GM11168 (cell line): Measurements from ENCODE around the gene MAN2A1.

ENCODE experiments used
- in situ Hi-C: fragments of 300-500 bp; cut with MboI; formaldehyde crosslinking; loops from one replicate; pipeline ENCODE4 v1.12.0; 2022; ENCODE audit warnings: low sequenced_read_pairs; ENCODE audit not compliant: unreplicated experiment

The MAN2A1 gene

GRCh38 chr5:109792613-109793012, 102.9 kb downstream of the MAN2A1 start:
- in situ Hi-C loops = no loop called here

GRCh38 chr5:109803854-109804253, 114.1 kb downstream of the MAN2A1 start:
- in situ Hi-C loops = no loop called here

GRCh38 chr5:109805472-109805871, 115.7 kb downstream of the MAN2A1 start:
- in situ Hi-C loops = no loop called here

GRCh38 chr5:109805883-109806282, 116.2 kb downstream of the MAN2A1 start:
- in situ Hi-C loops = no loop called here

DNA sequence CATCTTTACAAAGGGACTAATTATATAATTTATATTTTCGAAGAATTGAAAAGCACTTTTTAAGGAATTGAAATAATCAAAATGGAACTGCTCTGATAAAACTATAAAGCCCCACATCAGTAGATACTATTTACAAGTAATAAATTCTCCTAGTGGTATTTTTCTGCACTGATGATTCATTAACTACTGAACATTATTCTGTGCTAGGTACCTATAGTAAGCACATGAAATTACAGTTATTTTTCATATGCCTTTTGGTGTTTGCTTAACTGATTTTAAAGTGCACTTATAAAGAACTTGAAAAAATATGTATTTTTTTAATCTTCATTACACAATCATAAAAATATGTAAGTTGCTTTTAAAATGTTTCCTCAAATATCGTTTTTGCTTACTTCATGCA, 123.0 kb downstream of the MAN2A1 start:
- in situ Hi-C loops = no loop called here

DNA sequence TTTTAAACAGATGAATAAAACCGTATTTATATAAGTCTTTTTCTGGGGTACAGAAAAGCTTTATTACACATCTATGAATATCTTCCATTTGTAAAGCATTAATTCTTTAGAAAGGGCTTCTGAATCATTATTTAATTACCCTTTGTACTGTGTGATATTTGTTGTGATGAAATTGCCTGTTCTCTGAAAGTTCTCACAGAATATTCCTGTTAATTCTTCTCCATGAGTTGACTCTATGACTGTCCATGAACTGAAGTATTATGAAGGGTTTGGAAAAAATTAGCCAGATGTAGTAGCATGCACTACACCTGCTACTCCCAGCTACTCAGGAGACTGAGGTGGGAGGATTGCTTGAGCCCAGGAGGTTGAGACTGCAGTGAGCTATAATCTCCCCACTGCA, 127.0 kb downstream of the MAN2A1 start:
- in situ Hi-C loops = no loop called here

DNA sequence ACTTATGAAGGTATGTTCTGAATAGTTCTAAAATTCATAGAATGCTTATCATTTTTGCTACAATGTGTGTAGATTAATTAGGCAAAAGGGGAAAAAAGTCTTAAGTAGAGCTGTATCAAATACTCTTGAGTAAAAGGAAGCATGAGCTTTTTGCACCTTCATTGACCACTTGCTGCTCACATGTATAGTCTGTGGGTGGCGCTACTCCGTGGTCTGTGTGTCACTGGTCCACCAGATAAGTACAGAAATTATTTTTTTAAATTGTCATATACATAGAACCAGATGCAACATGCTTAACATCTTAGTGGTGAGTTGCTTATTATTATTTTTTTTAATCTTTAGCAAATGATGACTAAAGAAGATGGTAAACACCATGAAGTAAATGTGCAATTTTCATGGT, 130.2 kb downstream of the MAN2A1 start:
- in situ Hi-C loops = no loop called here

- in situ Hi-C loops = no loop called here
Measured at GRCh38 chr5:109823597-109823996, 133.9 kb downstream of the MAN2A1 start.

DNA sequence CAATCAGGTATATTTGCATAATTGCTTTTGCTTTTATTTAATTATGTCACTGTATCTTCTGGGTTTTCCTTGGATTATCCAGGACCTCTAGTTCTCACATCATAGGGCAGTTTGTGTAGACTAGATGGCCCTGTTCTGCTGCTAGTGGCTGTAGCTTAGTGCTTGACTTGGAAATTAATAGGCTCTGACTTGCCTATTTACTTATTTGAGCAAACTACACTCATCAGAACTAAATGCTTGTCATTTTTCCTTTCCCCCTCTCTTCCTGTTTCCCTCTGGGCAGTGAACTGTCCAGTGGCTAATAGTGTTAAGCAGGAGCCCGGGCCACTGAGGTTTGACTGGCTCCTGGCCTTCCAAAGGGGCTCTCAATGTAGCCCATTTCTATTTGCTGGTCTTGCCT, 135.7 kb downstream of the MAN2A1 start:
- in situ Hi-C loops = no loop called here

- in situ Hi-C loops = no loop called here
Measured at GRCh38 chr5:109826426-109826825, 136.7 kb downstream of the MAN2A1 start.

GRCh38 chr5:109829331-109829730, 139.6 kb downstream of the MAN2A1 start:
- in situ Hi-C loops = no loop called here

GRCh38 chr5:109830955-109831502, 141.3 kb downstream of the MAN2A1 start:
- in situ Hi-C loops = loop anchor here (10.0 kb wide), 1 partner anchor 76 kb away; no protein-coding TSS in a partner anchor

DNA sequence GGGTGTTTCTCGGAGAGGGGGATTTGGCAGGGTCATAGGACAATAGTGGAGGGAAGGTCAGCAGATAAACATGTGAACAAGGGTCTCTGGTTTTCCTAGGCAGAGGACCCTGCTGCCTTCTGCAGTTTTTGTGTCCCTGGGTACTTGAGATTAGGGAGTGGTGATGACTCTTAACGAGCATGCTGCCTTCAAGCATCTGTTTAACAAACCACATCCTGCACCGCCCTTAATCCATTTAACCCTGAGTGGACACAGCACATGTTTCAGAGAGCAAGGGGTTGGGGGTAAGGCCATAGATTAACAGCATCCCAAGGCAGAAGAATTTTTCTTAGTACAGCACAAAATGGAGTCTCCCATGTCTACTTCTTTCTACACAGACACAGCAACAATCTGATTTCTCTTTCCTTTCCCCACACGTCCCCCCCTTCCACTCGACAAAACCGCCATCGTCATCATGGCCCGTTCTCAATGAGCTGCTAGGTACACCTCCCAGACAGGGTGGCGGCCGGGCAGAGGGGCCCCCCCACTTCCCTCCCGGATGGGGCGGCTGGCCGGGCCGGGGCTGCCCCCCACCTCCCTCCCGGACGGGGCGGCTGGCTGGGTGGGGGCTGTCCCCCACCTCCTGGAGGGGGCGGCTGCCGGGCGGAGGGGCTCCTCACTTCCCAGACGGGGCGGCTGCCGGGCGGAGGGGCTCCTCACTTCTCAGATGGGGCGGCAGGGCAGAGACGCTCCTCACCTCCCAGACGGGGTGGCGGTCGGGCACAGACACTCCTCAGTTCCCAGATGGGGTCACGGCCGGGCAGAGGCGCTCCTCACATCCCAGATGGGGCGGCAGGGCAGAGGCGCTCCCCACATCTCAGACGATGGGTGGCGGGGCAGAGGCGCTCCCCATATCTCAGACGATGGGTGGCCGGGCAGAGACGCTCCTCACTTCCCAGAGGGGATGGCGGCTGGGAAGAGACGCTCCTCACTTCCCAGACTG, 142.8 kb downstream of the MAN2A1 start:
- in situ Hi-C loops = loop anchor here (10.0 kb wide), 1 partner anchor 78 kb away; no protein-coding TSS in a partner anchor

DNA sequence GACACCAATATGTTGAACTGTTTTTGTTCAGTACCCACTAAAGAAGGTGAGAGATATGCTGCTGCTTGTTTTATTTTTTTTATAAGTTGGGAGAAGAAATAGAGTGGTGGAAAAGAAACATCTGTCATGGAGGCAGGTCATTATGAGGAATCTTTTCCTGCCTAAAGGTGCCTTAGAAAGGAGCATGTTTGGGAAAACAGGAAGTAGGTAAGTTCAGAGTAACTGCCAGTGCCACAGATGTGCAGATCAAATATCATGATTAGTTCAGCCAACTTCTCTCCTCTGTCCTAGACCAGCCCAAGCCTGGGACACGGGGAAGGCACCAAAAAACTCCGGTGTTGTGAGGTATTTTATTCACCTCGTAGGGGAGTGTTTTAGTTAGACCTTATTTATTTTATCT, 144.2 kb downstream of the MAN2A1 start:
- in situ Hi-C loops = loop anchor here (10.0 kb wide), 1 partner anchor 79 kb away; no protein-coding TSS in a partner anchor

DNA sequence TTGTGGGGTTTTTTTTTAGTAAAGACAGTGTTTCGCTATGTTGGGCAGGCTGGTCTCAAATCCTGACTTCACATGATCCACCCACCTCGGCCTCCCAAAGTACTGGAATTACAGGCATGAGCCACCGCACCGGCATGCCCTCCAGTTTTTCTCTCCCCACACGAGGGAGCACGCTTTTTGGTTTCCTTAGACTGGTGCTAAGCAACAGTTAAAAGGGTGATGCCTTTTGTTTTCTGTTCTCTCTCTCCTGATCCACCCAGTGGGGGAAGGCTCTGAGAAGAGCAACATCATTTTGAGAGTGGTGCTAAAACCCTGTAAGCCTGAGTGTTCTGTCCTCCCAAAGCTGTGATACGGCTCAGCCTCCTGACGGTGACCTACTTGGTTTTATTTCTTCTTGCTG, 146.6 kb downstream of the MAN2A1 start:
- in situ Hi-C loops = loop anchor here (10.0 kb wide), 1 partner anchor 81 kb away; no protein-coding TSS in a partner anchor

GRCh38 chr5:109837231-109837861, 147.6 kb downstream of the MAN2A1 start:
- in situ Hi-C loops = loop anchor here (10.0 kb wide), 1 partner anchor 83 kb away; no protein-coding TSS in a partner anchor

- in situ Hi-C loops = loop anchor here (10.0 kb wide), 1 partner anchor 83 kb away; no protein-coding TSS in a partner anchor
Measured at GRCh38 chr5:109838157-109838556, 148.4 kb downstream of the MAN2A1 start.

DNA sequence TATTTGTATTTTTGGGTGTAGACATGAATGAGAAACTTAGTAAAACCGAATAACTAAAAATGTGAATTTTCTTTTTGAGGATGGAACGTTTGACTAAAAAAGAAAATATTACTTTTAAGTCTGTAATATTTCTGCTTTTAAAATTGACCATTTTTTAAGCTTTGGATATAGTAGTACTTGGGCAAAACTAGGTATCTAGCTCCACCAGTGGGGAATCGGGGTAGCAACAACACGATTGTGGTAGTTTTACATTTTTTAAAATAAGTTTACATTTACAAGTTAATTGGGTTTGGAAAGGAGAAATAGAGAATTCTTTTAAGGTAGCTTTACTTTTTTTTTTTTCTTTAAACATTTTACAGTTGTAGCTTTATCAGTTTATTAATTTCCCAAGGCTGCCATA, 154.4 kb downstream of the MAN2A1 start:
- in situ Hi-C loops = no loop called here

DNA sequence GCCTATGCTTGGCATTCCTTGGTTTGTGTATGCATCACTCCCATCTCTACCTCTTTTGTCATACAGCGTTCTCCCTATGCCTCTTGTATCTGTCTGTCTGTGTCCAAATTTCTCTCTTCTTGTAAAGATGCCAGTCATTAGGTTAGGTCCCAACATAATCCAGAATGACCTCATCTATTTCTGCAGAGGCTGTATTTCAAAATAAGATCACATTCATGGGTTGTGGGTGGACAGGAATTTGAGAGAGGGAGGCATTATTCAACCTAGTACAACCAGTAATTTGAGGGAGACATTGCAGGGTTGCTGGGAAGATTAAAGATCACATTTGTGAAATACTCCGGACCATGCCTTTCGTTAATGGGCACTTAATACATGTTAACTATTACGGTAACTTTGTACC, 155.0 kb downstream of the MAN2A1 start:
- in situ Hi-C loops = no loop called here

DNA sequence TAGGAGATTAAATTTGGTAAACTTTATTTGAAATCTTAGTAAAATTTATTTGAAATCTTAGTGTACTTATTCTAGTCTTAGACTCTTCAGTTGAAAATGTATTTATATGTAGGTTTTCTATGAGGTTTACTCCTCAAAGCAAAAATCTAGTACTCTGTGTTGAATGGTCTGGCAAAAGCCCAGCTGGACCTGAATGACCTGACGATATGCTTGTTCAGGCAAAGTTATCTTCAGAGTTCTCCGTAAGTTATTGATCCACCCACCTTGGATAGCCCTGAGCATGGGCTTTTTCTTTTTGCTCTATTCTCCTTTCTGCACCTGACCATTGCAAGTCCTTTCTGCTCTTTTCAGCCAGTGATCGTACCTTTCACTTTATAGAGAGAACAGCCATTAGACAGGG, 158.4 kb downstream of the MAN2A1 start:
- in situ Hi-C loops = no loop called here
